ENCODE results near the gene EMX1. TPM values are rescaled to one million over a fixed set of nuclear protein-coding genes. Genes with fewer than 3 reads are reported as not detected.

The EMX1 gene
- total and polyA plus RNA-seq, 9 donors: 0.20 to 1.1 (median 0.28) TPM; not detected in 5

DNA sequence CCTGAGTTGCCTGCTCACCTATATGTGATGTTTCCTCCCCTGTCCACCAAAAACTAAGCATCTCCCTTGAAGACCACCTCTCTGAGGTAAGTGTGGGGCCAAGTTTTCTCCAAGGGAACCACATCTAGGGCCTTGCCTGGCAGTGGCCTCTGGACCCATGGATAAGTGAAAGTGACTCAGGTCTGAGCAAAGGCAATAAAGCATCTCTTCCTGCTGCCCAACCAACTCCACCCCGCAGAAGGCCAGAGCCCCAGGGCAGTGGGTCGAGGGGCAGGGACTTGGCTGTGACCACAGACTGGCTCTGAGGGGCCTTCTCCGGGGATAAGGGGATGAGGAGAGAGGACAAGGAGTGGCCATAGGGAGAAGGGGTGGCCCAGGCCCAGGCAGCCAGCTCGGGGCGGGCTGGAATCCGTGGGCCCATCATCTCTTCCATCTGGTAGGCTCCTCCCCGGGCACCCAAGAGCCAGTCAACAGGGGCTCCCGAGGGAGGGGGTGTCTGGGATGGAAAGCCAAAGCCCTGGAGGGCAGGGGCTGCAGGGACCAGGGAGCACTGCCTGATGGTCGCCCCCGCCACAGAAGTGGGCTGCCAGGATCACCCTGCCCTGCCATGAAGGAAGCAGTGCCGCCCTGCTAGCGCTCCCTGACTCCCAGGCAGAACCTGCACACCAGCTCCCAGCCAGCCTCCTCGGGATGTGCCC, 33.4 kb downstream of the EMX1 start:
- no peaks in the 10 kb centered on the region for H3K9me3 ChIP-seq
- no peaks in the 10 kb centered on the region for H3K27me3 ChIP-seq
- TF ChIP-seq EP300 (IDR thresholded peaks at IDR 0.05) (no peak), POLR2A (IDR thresholded peaks at IDR 0.05) (no peak), CTCF (IDR thresholded peaks at IDR 0.05) (no peak)
- H3K4me1 ChIP-seq (ENCODE audit: insufficient read depth): no peaks in the 10 kb centered on the region
- no peaks in the 10 kb centered on the region for H3K36me3 ChIP-seq
- 84 to 85% (median 84%) methylated on average over 13 of the region's 13 CpGs for WGBS, 3 donors
- no peak for DNase-seq
- H3K27ac ChIP-seq: no peak overlapping the region
- H3K4me3 ChIP-seq: no peak overlapping the region
- intact Hi-C loops (cut with DNase I): no loop called here

- no peaks in the 10 kb centered on the region for H3K9me3 ChIP-seq
- H3K27ac ChIP-seq: no peak overlapping the region
- no peaks in the 10 kb centered on the region for H3K36me3 ChIP-seq
- intact Hi-C loops (cut with DNase I): no loop called here
- 90 to 91% (median 90%) methylated on average over 7 to 8 of the region's 8 CpGs for WGBS, 3 donors
- no peak for DNase-seq
- TF ChIP-seq POLR2A (IDR thresholded peaks at IDR 0.05) (no peak), EP300 (IDR thresholded peaks at IDR 0.05) (no peak), CTCF (IDR thresholded peaks at IDR 0.05) (no peak)
- H3K4me1 ChIP-seq (ENCODE audit: insufficient read depth): no peaks in the 10 kb centered on the region
- H3K27me3 ChIP-seq: no peaks in the 10 kb centered on the region
- H3K4me3 ChIP-seq: no peak overlapping the region
Observed at GRCh38 chr2:72951303-72952095, 34.2 kb downstream of the EMX1 start.

DNA sequence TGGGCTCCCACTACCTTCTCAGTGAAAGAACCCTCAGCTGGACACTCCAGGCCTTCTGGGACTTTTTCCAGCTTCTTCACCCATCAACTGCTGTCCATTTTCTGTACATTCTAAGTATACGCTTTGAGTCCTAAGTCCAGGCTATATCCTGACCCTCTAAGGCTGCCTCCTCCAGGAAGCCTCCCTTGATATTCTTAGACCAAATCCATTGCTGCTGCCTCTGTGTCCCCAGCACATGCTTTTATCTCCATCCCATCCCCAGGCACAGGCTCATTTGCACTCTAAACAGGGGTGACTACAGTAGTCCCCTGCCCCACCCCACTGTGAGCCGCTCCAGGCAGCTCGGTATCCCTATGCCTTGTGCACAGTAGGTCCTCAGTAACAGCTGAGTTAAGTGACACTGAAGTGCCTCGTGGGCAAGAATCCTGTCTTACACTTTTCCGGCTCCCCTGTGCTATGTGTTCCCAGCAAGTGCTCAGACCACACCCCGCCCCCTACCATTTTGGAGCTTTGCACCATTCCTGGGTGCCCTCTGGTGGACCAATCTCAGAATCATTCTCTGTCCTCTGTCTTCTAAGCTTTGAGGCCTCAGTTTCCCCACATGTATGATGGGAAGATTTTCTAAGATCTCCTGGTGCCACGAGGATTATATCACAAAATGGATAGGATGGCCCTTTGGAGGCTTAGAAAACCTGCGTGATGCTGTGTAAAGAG, 34.9 kb downstream of the EMX1 start:
- Histone ChIP-seq H3K36me3 (no peaks in the 10 kb centered on the region), H3K27me3 (no peaks in the 10 kb centered on the region), H3K9me3 (no peaks in the 10 kb centered on the region), H3K27ac (no peak overlapping the region), H3K4me3 (no peak overlapping the region), H3K4me1 (ENCODE audit: insufficient read depth) (no peaks in the 10 kb centered on the region)
- DNase-seq: no peak
- TF ChIP-seq POLR2A (IDR thresholded peaks at IDR 0.05) (no peak), EP300 (IDR thresholded peaks at IDR 0.05) (no peak), CTCF (IDR thresholded peaks at IDR 0.05) (no peak)
- intact Hi-C loops (cut with DNase I): no loop called here
- WGBS, 3 donors: 89 to 90% (median 89%) methylated on average over 8 of the region's 8 CpGs

- no peak overlapping the region for H3K4me3 ChIP-seq
- H3K9me3 ChIP-seq: no peaks in the 10 kb centered on the region
- H3K27ac ChIP-seq: no peak overlapping the region
- no peaks in the 10 kb centered on the region for H3K36me3 ChIP-seq
- no peak for DNase-seq
- TF ChIP-seq POLR2A (IDR thresholded peaks at IDR 0.05) (no peak), CTCF (IDR thresholded peaks at IDR 0.05) (no peak), EP300 (IDR thresholded peaks at IDR 0.05) (no peak)
- H3K27me3 ChIP-seq: no peaks in the 10 kb centered on the region
- 91 to 94% (median 93%) methylated on average over 14 of the region's 14 CpGs for WGBS, 3 donors
- intact Hi-C loops (cut with DNase I): no loop called here
- H3K4me1 ChIP-seq (ENCODE audit: insufficient read depth): no peaks in the 10 kb centered on the region
Observed at GRCh38 chr2:72952961-72953360, 35.6 kb downstream of the EMX1 start.

All from ovary (tissue), 9 donors.